SK-N-SH (cell line): ENCODE measurements around the gene ADD3.

Experiments used
- CHD2 ChIP-seq: fragments of 150-350 bp; IDR thresholded peaks from 2 replicates; pipeline ENCODE4 v1.6.1; 2018; ENCODE audit warnings: low read length; ENCODE audit not compliant: partially characterized antibody
- EP300 ChIP-seq, 2 experiments: IDR thresholded peaks; 2 replicates each; pipeline versions ENCODE4 v1.4.0 to v1.6.1; 2012; ENCODE audit warnings: borderline replicate concordance in 1 of 2, low read depth in 1 of 2, low read length in 1 of 2
- EZH2phosphoT487 ChIP-seq: fragments of 200-600 bp; sonication (generic); IDR thresholded peaks from 2 replicates; pipeline ENCODE4 v1.6.1; 2017; ENCODE audit warnings: low read depth, mixed run types, mild to moderate bottlenecking, antibody characterized with exemption, moderate library complexity, borderline replicate concordance
- FOXM1 ChIP-seq: IDR thresholded peaks from 2 replicates; pipeline ENCODE4 v1.4.0; 2012; ENCODE audit warnings: low read depth, mild to moderate bottlenecking
- NRF1 ChIP-seq: IDR thresholded peaks from 2 replicates; pipeline ENCODE4 v1.6.1; 2012; ENCODE audit warnings: low read depth, mild to moderate bottlenecking, low read length
- POLR2AphosphoS5 ChIP-seq: IDR thresholded peaks from 2 replicates; pipeline ENCODE4 v1.6.1; 2012; ENCODE audit warnings: low read depth, low read length
- SIN3A ChIP-seq: IDR thresholded peaks from 2 replicates; pipeline ENCODE4 v1.6.1; 2012; ENCODE audit warnings: low read depth, mild to moderate bottlenecking, low read length, moderate library complexity, borderline replicate concordance
- TF ChIP-seq, protein P1 (sequence below): fragments of 200-600 bp; sonication (generic); IDR thresholded peaks from 2 replicates; pipeline ENCODE4 v1.6.1; 2017; ENCODE audit warnings: antibody characterized with exemption, mild to moderate bottlenecking, moderate library complexity
- TF ChIP-seq, protein P2 (sequence below): IDR thresholded peaks from 2 replicates; pipeline ENCODE4 v1.4.0; 2012; ENCODE audit warnings: low read depth, borderline replicate concordance
- TF ChIP-seq, protein P3 (sequence below): IDR thresholded peaks from 2 replicates; pipeline ENCODE4; 2012
- TF ChIP-seq, protein P4 (sequence below): fragments of 150-350 bp; IDR thresholded peaks from 2 replicates; pipeline ENCODE4 v1.6.1; 2016; ENCODE audit warnings: mild to moderate bottlenecking, low read depth, low read length

DNA sequence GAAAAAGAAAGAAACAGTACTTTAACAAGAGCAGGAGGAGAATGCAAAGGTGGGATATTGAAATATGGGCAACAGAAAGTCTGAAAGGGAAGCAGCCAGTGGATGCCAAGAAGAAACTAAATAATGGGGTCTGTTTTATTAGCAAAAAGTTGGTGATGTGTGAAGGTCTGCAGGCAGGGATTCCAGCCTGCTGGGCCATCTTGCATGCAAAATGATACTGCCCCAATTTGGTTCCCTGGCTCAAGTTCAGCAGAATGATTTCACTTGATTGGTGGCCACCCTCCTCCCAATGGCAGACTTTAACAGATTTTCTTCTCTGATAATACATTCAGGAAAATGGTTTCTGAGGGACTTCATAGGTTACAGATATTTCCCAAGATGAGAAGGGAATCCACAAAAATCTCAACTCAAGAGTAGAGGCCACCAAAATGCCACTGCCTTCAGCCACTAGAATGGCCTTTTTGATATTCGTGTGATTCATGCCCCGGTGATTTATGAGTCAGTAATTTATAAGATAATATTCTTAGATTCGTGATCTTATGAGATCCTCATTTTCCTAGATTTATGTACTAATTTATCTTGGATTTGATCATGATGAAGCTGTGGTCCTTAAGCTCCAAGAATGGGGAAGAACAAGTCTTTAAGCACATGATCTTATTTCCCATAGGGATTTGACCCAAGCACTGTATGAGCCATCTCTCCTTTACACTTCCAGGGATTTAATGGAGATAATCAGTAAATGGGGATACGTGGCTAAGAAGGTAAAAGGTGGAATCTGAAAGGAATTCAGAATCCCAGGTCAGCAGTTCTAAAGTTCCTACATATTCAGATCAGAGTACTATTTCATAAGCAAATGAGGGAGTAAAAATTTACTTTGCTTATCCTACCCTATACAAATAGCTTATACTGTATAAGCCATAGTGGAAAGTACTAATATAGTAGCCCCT, 32.3 kb upstream of the ADD3 start:
- TF ChIP-seq, protein P1, sequence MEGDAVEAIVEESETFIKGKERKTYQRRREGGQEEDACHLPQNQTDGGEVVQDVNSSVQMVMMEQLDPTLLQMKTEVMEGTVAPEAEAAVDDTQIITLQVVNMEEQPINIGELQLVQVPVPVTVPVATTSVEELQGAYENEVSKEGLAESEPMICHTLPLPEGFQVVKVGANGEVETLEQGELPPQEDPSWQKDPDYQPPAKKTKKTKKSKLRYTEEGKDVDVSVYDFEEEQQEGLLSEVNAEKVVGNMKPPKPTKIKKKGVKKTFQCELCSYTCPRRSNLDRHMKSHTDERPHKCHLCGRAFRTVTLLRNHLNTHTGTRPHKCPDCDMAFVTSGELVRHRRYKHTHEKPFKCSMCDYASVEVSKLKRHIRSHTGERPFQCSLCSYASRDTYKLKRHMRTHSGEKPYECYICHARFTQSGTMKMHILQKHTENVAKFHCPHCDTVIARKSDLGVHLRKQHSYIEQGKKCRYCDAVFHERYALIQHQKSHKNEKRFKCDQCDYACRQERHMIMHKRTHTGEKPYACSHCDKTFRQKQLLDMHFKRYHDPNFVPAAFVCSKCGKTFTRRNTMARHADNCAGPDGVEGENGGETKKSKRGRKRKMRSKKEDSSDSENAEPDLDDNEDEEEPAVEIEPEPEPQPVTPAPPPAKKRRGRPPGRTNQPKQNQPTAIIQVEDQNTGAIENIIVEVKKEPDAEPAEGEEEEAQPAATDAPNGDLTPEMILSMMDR = no peak
- TF ChIP-seq, protein P2, sequence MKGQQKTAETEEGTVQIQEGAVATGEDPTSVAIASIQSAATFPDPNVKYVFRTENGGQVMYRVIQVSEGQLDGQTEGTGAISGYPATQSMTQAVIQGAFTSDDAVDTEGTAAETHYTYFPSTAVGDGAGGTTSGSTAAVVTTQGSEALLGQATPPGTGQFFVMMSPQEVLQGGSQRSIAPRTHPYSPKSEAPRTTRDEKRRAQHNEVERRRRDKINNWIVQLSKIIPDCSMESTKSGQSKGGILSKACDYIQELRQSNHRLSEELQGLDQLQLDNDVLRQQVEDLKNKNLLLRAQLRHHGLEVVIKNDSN = no peak
- no peak for TF ChIP-seq EP300 (IDR thresholded peaks at IDR 0.05; ENCODE audit: borderline replicate concordance in 1 of 2, low read depth in 1 of 2, low read length in 1 of 2)
- no peak for TF ChIP-seq POLR2AphosphoS5
- no peak for TF ChIP-seq EZH2phosphoT487
- TF ChIP-seq, protein P3, sequence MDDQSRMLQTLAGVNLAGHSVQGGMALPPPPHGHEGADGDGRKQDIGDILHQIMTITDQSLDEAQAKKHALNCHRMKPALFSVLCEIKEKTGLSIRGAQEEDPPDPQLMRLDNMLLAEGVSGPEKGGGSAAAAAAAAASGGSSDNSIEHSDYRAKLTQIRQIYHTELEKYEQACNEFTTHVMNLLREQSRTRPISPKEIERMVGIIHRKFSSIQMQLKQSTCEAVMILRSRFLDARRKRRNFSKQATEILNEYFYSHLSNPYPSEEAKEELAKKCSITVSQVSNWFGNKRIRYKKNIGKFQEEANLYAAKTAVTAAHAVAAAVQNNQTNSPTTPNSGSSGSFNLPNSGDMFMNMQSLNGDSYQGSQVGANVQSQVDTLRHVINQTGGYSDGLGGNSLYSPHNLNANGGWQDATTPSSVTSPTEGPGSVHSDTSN = no peak
- TF ChIP-seq CHD2 = no peak
- TF ChIP-seq NRF1 = no peak
- TF ChIP-seq, protein P4, sequence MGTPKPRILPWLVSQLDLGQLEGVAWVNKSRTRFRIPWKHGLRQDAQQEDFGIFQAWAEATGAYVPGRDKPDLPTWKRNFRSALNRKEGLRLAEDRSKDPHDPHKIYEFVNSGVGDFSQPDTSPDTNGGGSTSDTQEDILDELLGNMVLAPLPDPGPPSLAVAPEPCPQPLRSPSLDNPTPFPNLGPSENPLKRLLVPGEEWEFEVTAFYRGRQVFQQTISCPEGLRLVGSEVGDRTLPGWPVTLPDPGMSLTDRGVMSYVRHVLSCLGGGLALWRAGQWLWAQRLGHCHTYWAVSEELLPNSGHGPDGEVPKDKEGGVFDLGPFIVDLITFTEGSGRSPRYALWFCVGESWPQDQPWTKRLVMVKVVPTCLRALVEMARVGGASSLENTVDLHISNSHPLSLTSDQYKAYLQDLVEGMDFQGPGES = no peak
- no peak for TF ChIP-seq FOXM1
- no peak for TF ChIP-seq SIN3A
